Upper lobe of left lung (tissue), 4 donors: ENCODE data around the gene LCK.

Experiments
- POLR2A ChIP-seq, 4 donors: fragments of 450-650 bp; IDR thresholded peaks; one replicate each; pipeline ENCODE4 v1.5.1; 2016 to 2017; ENCODE audit warnings: antibody characterized with exemption in 4 of 4, mild to moderate bottlenecking in 2 of 4
- TF ChIP-seq, protein P1 (sequence below), 6 experiments: fragments of 450-650 bp in 4 of 6; fragments of 200-600 bp in 2 of 6; sonication (generic) in 2 of 6; IDR thresholded peaks; one replicate each; pipeline ENCODE4 v1.5.1; 2016 to 2019; ENCODE audit warnings: antibody characterized with exemption in 6 of 6

DNA sequence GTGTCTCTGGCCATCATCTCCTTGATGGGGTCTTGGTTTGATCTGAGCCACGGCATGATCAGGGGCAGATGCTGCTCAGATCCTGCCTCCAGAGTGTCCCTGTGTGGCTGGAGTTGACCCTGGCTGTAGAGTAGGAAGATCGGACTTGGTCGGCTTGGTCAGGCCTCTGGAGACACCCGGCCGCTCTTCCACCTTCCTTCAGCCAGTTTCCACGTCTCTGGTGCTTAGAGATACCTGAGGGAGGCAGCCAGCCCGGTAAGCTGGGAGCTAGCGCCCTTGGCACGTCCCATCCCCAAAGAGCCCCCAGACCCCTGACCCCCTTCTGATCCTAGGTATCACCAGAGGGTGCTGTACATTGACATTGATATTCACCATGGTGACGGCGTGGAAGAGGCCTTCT lies 76.1 kb downstream of the LCK start:
- TF ChIP-seq, protein P1, sequence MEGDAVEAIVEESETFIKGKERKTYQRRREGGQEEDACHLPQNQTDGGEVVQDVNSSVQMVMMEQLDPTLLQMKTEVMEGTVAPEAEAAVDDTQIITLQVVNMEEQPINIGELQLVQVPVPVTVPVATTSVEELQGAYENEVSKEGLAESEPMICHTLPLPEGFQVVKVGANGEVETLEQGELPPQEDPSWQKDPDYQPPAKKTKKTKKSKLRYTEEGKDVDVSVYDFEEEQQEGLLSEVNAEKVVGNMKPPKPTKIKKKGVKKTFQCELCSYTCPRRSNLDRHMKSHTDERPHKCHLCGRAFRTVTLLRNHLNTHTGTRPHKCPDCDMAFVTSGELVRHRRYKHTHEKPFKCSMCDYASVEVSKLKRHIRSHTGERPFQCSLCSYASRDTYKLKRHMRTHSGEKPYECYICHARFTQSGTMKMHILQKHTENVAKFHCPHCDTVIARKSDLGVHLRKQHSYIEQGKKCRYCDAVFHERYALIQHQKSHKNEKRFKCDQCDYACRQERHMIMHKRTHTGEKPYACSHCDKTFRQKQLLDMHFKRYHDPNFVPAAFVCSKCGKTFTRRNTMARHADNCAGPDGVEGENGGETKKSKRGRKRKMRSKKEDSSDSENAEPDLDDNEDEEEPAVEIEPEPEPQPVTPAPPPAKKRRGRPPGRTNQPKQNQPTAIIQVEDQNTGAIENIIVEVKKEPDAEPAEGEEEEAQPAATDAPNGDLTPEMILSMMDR (IDR thresholded peaks at IDR 0.05): no peak
- TF ChIP-seq POLR2A (IDR thresholded peaks at IDR 0.05): no peak
